Adrenal gland (tissue), 5 donors: ENCODE measurements around the gene TNXB.

Experiments
- CTCF ChIP-seq, 6 experiments: fragments of 450-650 bp in 4 of 6; fragments of 200-600 bp in 2 of 6; sonication (generic) in 1 of 6; IDR thresholded peaks; 1 replicate in 5 of 6; 2 replicates in 1 of 6; pipeline versions ENCODE4 v1.5.1 to v1.8.0; 2016 to 2021; ENCODE audit warnings: antibody characterized with exemption in 6 of 6, mild to moderate bottlenecking in 2 of 6, moderate library complexity in 1 of 6
- POLR2A ChIP-seq, 2 donors: fragments of 450-650 bp; IDR thresholded peaks; one replicate each; pipeline ENCODE4 v1.6.1; 2017; ENCODE audit warnings: antibody characterized with exemption in 2 of 2, mild to moderate bottlenecking in 2 of 2, moderate library complexity in 1 of 2
- donor health status: DM: no; HTN: no; CAD: no.

DNA sequence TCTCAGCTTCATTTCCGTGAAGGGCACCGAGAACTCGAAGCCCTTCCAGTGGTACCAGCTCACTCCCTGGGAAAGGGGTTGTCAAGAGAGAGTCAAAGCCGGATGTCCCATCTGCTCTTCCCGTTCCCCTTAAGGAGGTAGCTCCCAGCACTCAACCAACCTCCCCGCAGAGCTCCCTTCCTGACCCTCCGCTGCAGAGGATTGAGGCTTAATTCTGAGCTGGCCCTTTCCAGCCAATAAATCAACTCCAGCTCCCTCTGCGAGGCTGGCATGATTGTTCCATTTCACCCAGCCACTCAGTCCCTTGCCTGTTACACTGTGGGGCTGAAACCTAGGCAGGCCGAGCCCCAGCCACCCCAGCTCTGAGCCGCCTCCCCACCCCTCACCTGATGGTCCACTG lies 67.8 kb downstream of the TNXB start:
- TF ChIP-seq POLR2A (IDR thresholded peaks at IDR 0.05) (peak; percentile 45 to 54), CTCF (IDR thresholded peaks at IDR 0.05) (peak in 1 of 6 experiments; percentile 11)
